Neural cell (in vitro differentiated cells): ENCODE data around the gene GNAI2. TPM values are rescaled to one million over a fixed set of nuclear protein-coding genes. Genes with fewer than 3 reads are reported as not detected.

Experiments
- H2AFZ ChIP-seq: fragments of 200-600, 300-800 bp; sonication (generic), shearing (Covaris generic); 2 replicates; pipeline ENCODE4 v1.6.0; 2014; ENCODE audit warnings: low read depth, mild to moderate bottlenecking, antibody characterized with exemption, low read length, moderate library complexity
- H3F3A ChIP-seq: fragments of 200-600 bp; shearing (Covaris generic); 2 replicates; pipeline ENCODE4 v1.6.1; 2016; ENCODE audit warnings: mild to moderate bottlenecking, moderate library complexity, mixed read lengths, antibody characterized with exemption, low read length; ENCODE audit not compliant: insufficient read depth, poor library complexity, severe bottlenecking
- H3K27ac ChIP-seq: fragments of 200-600, 300-800 bp; sonication (generic), shearing (Covaris generic); 2 replicates; pipeline ENCODE4 v1.5.1; 2014; ENCODE audit warnings: mild to moderate bottlenecking, low read length, moderate library complexity
- H3K27me3 ChIP-seq: fragments of 300-800, 200-600 bp; sonication (generic), shearing (Covaris generic); 2 replicates; pipeline ENCODE4 v1.6.0; 2014; ENCODE audit warnings: mild to moderate bottlenecking, low read depth, low read length, moderate library complexity; ENCODE audit not compliant: insufficient read depth
- H3K36me3 ChIP-seq: fragments of 300-800, 200-600 bp; sonication (generic), shearing (Covaris generic); 2 replicates; pipeline ENCODE4 v1.5.1; 2014; ENCODE audit warnings: mild to moderate bottlenecking, antibody characterized with exemption, low read length, moderate library complexity; ENCODE audit not compliant: insufficient read depth
- H3K4me2 ChIP-seq: fragments of 300-800, 200-600 bp; sonication (generic), shearing (Covaris generic); 2 replicates; pipeline ENCODE4 v1.6.0; 2014; ENCODE audit warnings: mild to moderate bottlenecking, low read length
- H3K4me3 ChIP-seq: fragments of 300-800, 200-600 bp; sonication (generic), shearing (Covaris generic); 2 replicates; pipeline ENCODE4 v1.5.1; 2014; ENCODE audit warnings: mild to moderate bottlenecking, low read length, moderate library complexity
- H3K79me2 ChIP-seq: fragments of 200-600 bp; shearing (Covaris generic); replicated peaks from 2 replicates; pipeline ENCODE4 v1.6.0; 2014; ENCODE audit warnings: mild to moderate bottlenecking, low read length, moderate library complexity; ENCODE audit not compliant: insufficient read depth
- H3K9ac ChIP-seq: fragments of 300-800, 200-600 bp; sonication (generic), shearing (Covaris generic); 2 replicates; pipeline ENCODE4 v1.6.1; 2016; ENCODE audit warnings: mild to moderate bottlenecking, low read length, mixed read lengths
- H3K9me2 ChIP-seq: fragments of 200-600 bp; shearing (Covaris generic); 2 replicates; pipeline ENCODE4 v1.6.1; 2016; ENCODE audit warnings: mild to moderate bottlenecking, low read length, mixed read lengths; ENCODE audit not compliant: insufficient read depth
- H3K9me3 ChIP-seq: fragments of 200-600, 300-800 bp; sonication (generic), shearing (Covaris generic); 2 replicates; pipeline ENCODE4 v1.6.1; 2016; ENCODE audit warnings: mild to moderate bottlenecking, mixed run types, low read length, moderate library complexity, mixed read lengths
- H4K20me1 ChIP-seq: fragments of 200-600 bp; shearing (Covaris generic); 2 replicates; pipeline ENCODE4 v1.6.1; 2016; ENCODE audit warnings: mild to moderate bottlenecking, mixed run types; ENCODE audit not compliant: insufficient read depth
- EP300 ChIP-seq: fragments of 450-650 bp; conservative IDR thresholded peaks from 2 replicates; pipeline ENCODE4 v1.6.1; 2014; ENCODE audit warnings: antibody characterized with exemption, mild to moderate bottlenecking, moderate library complexity; ENCODE audit not compliant: poor library complexity, severe bottlenecking
- EZH2 ChIP-seq: fragments of 200-600, 300-800 bp; shearing (Covaris generic), sonication (generic); IDR thresholded peaks from 2 replicates; pipeline ENCODE4 v1.6.1; 2014; ENCODE audit warnings: antibody characterized with exemption, low read length, borderline replicate concordance, mild to moderate bottlenecking; ENCODE audit not compliant: insufficient read depth, poor library complexity, severe bottlenecking
- MXI1 ChIP-seq: fragments of 450-650 bp; conservative IDR thresholded peaks from 2 replicates; pipeline ENCODE4 v1.6.1; 2014; ENCODE audit warnings: antibody characterized with exemption, mild to moderate bottlenecking; ENCODE audit not compliant: poor library complexity, severe bottlenecking
- POLR2AphosphoS5 ChIP-seq: IDR thresholded peaks from 2 replicates; pipeline ENCODE4 v1.6.1; 2012
- SMC3 ChIP-seq: fragments of 450-650 bp; conservative IDR thresholded peaks from 2 replicates; pipeline ENCODE4 v1.6.1; 2014; ENCODE audit warnings: antibody characterized with exemption, mild to moderate bottlenecking, moderate library complexity; ENCODE audit not compliant: poor library complexity
- polyA plus RNA-seq: library from polyadenylated mRNA; depleted of rRNA; stranded (reverse); fragments of >200 nt; gene quantifications from 2 replicates; pipeline ENCODE4 v1.2.3, GENCODE V29; 2014
- TF ChIP-seq, protein P1 (sequence below): fragments of 450-650 bp; IDR thresholded peaks from 2 replicates; pipeline ENCODE4 v1.5.1; 2014; ENCODE audit warnings: antibody characterized with exemption, mild to moderate bottlenecking, moderate library complexity; ENCODE audit not compliant: poor library complexity, severe bottlenecking
- TF ChIP-seq, protein P2 (sequence below): IDR thresholded peaks from 2 replicates; pipeline ENCODE4 v1.6.1; 2012; ENCODE audit warnings: borderline replicate concordance

GNAI2 gene
- polyA plus RNA-seq, 1 donor from 2014 or later, result 101 TPM

DNA sequence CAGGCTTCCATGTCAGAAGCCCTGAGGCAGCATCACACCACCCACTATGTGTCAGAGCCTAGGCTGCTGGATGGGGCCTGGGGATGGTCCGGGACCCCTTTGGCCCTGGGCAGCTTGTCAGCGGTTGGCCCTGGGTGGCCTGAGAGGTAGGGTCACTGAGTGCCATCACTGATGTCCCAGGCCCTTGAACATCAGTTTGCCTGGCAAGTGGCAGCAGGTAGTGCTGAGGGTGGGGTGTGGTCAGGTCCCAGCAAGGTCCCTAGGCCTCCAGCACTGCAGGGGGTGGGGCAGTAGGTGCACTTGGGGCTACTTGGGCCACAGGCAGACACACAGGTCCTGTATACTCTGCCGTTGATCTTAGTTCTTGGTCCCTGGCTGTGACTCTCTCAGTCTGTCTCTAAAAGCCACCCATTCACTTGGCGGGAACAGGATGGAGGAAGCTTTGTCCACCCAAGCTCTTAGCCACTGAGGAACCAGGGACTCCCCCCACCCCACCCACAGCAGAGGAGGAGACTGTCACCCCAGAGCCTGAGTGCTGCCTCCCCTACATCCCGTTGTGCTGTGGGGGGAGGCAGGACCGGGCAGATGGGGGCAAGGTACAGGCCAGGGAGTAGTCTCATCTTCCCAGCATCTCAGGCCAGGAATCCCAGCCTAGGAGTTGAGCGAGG lies 5.8 kb downstream of the GNAI2 start:
- Histone ChIP-seq H4K20me1 (no peaks in the 10 kb centered on the region), H3K27me3 (no peaks in the 10 kb centered on the region), H3K9ac (peak overlapping the region; percentile 78), H3K36me3 (no peaks in the 10 kb centered on the region), H3K27ac (peak overlapping the region; percentile 87), H2AFZ (no peak overlapping the region), H3K4me3 (peak overlapping the region; percentile 60), H3K4me2 (peak overlapping the region; percentile 65), H3K9me2 (no peaks in the 10 kb centered on the region), H3F3A (no peaks in the 10 kb centered on the region), H3K79me2 (peaks cover 91% of the 10 kb centered on the region), H3K9me3 (no peaks in the 10 kb centered on the region)
- TF ChIP-seq, protein P1, sequence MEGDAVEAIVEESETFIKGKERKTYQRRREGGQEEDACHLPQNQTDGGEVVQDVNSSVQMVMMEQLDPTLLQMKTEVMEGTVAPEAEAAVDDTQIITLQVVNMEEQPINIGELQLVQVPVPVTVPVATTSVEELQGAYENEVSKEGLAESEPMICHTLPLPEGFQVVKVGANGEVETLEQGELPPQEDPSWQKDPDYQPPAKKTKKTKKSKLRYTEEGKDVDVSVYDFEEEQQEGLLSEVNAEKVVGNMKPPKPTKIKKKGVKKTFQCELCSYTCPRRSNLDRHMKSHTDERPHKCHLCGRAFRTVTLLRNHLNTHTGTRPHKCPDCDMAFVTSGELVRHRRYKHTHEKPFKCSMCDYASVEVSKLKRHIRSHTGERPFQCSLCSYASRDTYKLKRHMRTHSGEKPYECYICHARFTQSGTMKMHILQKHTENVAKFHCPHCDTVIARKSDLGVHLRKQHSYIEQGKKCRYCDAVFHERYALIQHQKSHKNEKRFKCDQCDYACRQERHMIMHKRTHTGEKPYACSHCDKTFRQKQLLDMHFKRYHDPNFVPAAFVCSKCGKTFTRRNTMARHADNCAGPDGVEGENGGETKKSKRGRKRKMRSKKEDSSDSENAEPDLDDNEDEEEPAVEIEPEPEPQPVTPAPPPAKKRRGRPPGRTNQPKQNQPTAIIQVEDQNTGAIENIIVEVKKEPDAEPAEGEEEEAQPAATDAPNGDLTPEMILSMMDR, result no peak
- TF ChIP-seq EP300, result no peak

DNA sequence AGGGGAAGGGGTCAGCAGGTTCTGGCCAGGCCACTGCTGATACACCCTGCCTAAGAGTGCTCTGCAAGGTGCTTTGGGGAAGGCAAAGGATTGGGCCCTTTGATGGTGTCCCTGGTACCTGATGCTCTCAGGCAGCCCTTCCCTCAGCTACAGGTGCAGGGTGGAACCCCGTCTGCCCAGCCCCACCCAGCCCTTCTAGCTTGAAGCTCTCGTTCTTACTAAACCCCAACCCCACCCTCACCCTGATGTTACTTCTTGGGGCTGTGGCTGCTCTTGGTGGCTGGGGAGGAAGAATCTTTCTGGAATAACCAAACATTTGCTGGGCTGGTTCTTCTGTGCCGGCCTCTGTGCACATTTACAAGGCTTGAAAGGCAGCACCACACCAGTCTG lies 6.4 kb downstream of the GNAI2 start:
- Histone ChIP-seq H3K9me3 (no peaks in the 10 kb centered on the region), H3K9me2 (no peaks in the 10 kb centered on the region), H4K20me1 (no peaks in the 10 kb centered on the region), H2AFZ (no peak overlapping the region), H3K9ac (peak overlapping the region; percentile 78), H3K27me3 (no peaks in the 10 kb centered on the region), H3K79me2 (peaks cover 89% of the 10 kb centered on the region), H3F3A (no peaks in the 10 kb centered on the region), H3K36me3 (no peaks in the 10 kb centered on the region), H3K27ac (no peak overlapping the region), H3K4me2 (no peak overlapping the region), H3K4me3 (no peak overlapping the region)
- TF ChIP-seq EZH2 (no peak), POLR2AphosphoS5 (no peak), MXI1 (no peak), SMC3 (no peak)
- TF ChIP-seq, protein P1, result no peak
- TF ChIP-seq, protein P2, sequence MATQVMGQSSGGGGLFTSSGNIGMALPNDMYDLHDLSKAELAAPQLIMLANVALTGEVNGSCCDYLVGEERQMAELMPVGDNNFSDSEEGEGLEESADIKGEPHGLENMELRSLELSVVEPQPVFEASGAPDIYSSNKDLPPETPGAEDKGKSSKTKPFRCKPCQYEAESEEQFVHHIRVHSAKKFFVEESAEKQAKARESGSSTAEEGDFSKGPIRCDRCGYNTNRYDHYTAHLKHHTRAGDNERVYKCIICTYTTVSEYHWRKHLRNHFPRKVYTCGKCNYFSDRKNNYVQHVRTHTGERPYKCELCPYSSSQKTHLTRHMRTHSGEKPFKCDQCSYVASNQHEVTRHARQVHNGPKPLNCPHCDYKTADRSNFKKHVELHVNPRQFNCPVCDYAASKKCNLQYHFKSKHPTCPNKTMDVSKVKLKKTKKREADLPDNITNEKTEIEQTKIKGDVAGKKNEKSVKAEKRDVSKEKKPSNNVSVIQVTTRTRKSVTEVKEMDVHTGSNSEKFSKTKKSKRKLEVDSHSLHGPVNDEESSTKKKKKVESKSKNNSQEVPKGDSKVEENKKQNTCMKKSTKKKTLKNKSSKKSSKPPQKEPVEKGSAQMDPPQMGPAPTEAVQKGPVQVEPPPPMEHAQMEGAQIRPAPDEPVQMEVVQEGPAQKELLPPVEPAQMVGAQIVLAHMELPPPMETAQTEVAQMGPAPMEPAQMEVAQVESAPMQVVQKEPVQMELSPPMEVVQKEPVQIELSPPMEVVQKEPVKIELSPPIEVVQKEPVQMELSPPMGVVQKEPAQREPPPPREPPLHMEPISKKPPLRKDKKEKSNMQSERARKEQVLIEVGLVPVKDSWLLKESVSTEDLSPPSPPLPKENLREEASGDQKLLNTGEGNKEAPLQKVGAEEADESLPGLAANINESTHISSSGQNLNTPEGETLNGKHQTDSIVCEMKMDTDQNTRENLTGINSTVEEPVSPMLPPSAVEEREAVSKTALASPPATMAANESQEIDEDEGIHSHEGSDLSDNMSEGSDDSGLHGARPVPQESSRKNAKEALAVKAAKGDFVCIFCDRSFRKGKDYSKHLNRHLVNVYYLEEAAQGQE, result no peak
